MCF 10A (cell line): ENCODE data around the gene SHD. TPM values are rescaled to one million over a fixed set of nuclear protein-coding genes. Genes with fewer than 3 reads are reported as not detected.
A peak's percentile ranks its signal among the peaks of the same experiment; 100 is the strongest.
"Not testable (repeated sequence)": the region's sequence is repeated elsewhere in the genome, so short reads cannot be mapped to it uniquely, and the experiment has no call there.

Source experiments
- BruUV-seq: library from RNA; stranded (reverse); fragments of 400-500 nt; replicated peaks from 2 replicates; lab custom pipeline; 2021; lab: Mats Ljungman, UMichigan
- CTCF ChIA-PET: fragments of 300-600 bp; sonication (Branson Sonifier 250); formaldehyde crosslinking; extraction: SDS; loops from one replicate; lab custom pipeline; 2021; ENCODE audit warnings: antibody characterized with exemption, inconsistent platforms; lab: Yijun Ruan, JAX
- POLR2A ChIA-PET: fragments of 300-600, 350-650 bp; sonication (Branson Sonifier 250); formaldehyde crosslinking; extraction: SDS; loops from one replicate; lab custom pipeline; 2020; ENCODE audit warnings: antibody characterized with exemption, inconsistent platforms; lab: Yijun Ruan, JAX
- DNase-seq: peaks from one replicate; pipeline ENCODE4 v3.0.0-alpha.2; 2018; ENCODE audit not compliant: unreplicated experiment
- H3K27ac Mint-ChIP-seq: one replicate; pipeline ENCODE4 v1.8.0; 2022; ENCODE audit warnings: mild to moderate bottlenecking, low read depth, mixed read lengths; ENCODE audit not compliant: unreplicated experiment
- H3K27me3 Mint-ChIP-seq: one replicate; pipeline ENCODE4 v1.8.0; 2022; ENCODE audit warnings: mixed read lengths; ENCODE audit not compliant: insufficient read depth, unreplicated experiment
- H3K36me3 Mint-ChIP-seq: one replicate; pipeline ENCODE4 v1.8.0; 2022; ENCODE audit warnings: mild to moderate bottlenecking, moderate library complexity, mixed read lengths; ENCODE audit not compliant: insufficient read depth, unreplicated experiment
- H3K4me1 Mint-ChIP-seq: one replicate; pipeline ENCODE4 v1.8.0; 2022; ENCODE audit warnings: mixed read lengths; ENCODE audit not compliant: insufficient read depth, unreplicated experiment
- H3K4me3 Mint-ChIP-seq: one replicate; pipeline ENCODE4 v1.8.0; 2022; ENCODE audit warnings: mild to moderate bottlenecking, moderate library complexity, mixed read lengths; ENCODE audit not compliant: unreplicated experiment
- H3K9me3 Mint-ChIP-seq: one replicate; pipeline ENCODE4 v1.8.0; 2022; ENCODE audit warnings: mixed read lengths; ENCODE audit not compliant: unreplicated experiment
- intact Hi-C: fragments of 100-400 bp; cut with micrococcal nuclease; formaldehyde crosslinking; loops from 2 replicates; pipeline ENCODE4 v1.14.1; 2022
- total RNA-seq: library from RNA; stranded (reverse); gene quantifications from 2 replicates; pipeline ENCODE4 v1.2.3, GENCODE V29; 2022
- TF ChIP-seq, protein P1 (sequence below): fragments of 200-600 bp; IDR thresholded peaks from one replicate; pipeline ENCODE4 v1.8.0; 2022; ENCODE audit warnings: antibody characterized with exemption, mild to moderate bottlenecking; ENCODE audit not compliant: unreplicated experiment

Gene SHD
- total RNA-seq, 1 experiment from 2014 or later = not detected

GRCh38 chr19:4238831-4239230 lies 40.2 kb upstream of the SHD start:
- no peak overlapping the region for H3K4me3 Mint-ChIP-seq
- ChIA-PET CTCF (interaction anchor here (0.9 kb wide), 1 partner anchor 37 kb away, joined by 4 read pairs; no protein-coding TSS in a partner anchor), POLR2A (no interaction called here)
- no peak overlapping the region for H3K27ac Mint-ChIP-seq
- intact Hi-C loops = no loop called here
- BruUV-seq = no TSS peak
- no peaks in the 10 kb centered on the region for H3K36me3 Mint-ChIP-seq
- TF ChIP-seq, protein P1, sequence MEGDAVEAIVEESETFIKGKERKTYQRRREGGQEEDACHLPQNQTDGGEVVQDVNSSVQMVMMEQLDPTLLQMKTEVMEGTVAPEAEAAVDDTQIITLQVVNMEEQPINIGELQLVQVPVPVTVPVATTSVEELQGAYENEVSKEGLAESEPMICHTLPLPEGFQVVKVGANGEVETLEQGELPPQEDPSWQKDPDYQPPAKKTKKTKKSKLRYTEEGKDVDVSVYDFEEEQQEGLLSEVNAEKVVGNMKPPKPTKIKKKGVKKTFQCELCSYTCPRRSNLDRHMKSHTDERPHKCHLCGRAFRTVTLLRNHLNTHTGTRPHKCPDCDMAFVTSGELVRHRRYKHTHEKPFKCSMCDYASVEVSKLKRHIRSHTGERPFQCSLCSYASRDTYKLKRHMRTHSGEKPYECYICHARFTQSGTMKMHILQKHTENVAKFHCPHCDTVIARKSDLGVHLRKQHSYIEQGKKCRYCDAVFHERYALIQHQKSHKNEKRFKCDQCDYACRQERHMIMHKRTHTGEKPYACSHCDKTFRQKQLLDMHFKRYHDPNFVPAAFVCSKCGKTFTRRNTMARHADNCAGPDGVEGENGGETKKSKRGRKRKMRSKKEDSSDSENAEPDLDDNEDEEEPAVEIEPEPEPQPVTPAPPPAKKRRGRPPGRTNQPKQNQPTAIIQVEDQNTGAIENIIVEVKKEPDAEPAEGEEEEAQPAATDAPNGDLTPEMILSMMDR = no peak
- no peaks in the 10 kb centered on the region for H3K4me1 Mint-ChIP-seq
- no peaks in the 10 kb centered on the region for H3K27me3 Mint-ChIP-seq
- DNase-seq = no peak
- H3K9me3 Mint-ChIP-seq = no peaks in the 10 kb centered on the region

GRCh38 chr19:4241824-4242430 lies 37.1 kb upstream of the SHD start:
- Mint-ChIP-seq H3K4me1 (no peaks in the 10 kb centered on the region), H3K27me3 (no peaks in the 10 kb centered on the region), H3K9me3 (no peaks in the 10 kb centered on the region), H3K36me3 (no peaks in the 10 kb centered on the region), H3K27ac (no peak overlapping the region), H3K4me3 (no peak overlapping the region)
- intact Hi-C loops = no loop called here
- POLR2A ChIA-PET = no interaction called here
- TF ChIP-seq, protein P1 = no peak
- CTCF ChIA-PET = interaction anchor here (0.6 to 0.9 kb wide), 2 partner anchors 9 to 143 kb away, joined by 3 to 5 read pairs; no protein-coding TSS in a partner anchor
- no peak for DNase-seq
- no TSS peak for BruUV-seq

GRCh38 chr19:4245938-4246337 lies 33.1 kb upstream of the SHD start:
- CTCF ChIA-PET, H3K27me3 Mint-ChIP-seq, intact Hi-C loops, H3K27ac Mint-ChIP-seq, H3K4me1 Mint-ChIP-seq, BruUV-seq, DNase-seq, POLR2A ChIA-PET, H3K9me3 Mint-ChIP-seq: not testable (repeated sequence)
- H3K36me3 Mint-ChIP-seq = peaks cover 26% of the 10 kb centered on the region
- H3K4me3 Mint-ChIP-seq = peak overlapping the region; percentile 44

- ChIA-PET CTCF (interaction anchor here (0.6 to 0.8 kb wide), 3 partner anchors 9 to 23 kb away, joined by 3 to 4 read pairs (median 3); no protein-coding TSS in a partner anchor), POLR2A (interaction anchor here (0.6 to 1.5 kb wide), 16 partner anchors 12 to 1464 kb away, joined by 3 to 21 read pairs (median 4); partner anchors contain the start of genes CHAF1A, EEF2, HDGFL2 and MPND)
- peak; percentile 100 for DNase-seq
- TSS peak; percentile 94 for BruUV-seq
- TF ChIP-seq, protein P1 = peak; percentile 45
- H3K36me3 Mint-ChIP-seq = peaks cover 36% of the 10 kb centered on the region
- no peaks in the 10 kb centered on the region for H3K27me3 Mint-ChIP-seq
- no peaks in the 10 kb centered on the region for H3K4me1 Mint-ChIP-seq
- peak within 1 kb of the TSS; percentile 82 for H3K4me3 Mint-ChIP-seq
- peak within 1 kb of the TSS; percentile 99 for H3K27ac Mint-ChIP-seq
- H3K9me3 Mint-ChIP-seq = no peaks in the 10 kb centered on the region
- intact Hi-C loops = no loop called here
Observed at GRCh38 chr19:4246767-4247593, 32.1 kb upstream of the SHD start, which contains the start of gene YJU2. Gene YJU2, plus strand, starts transcription at chr19:4247080. Its CDS starts 67 bp downstream, at chr19:4247147.
